ENCODE measurements around the gene ACVR1B.
A peak's percentile ranks its signal among the peaks of the same experiment; 100 is the strongest.

ACVR1B gene

DNA sequence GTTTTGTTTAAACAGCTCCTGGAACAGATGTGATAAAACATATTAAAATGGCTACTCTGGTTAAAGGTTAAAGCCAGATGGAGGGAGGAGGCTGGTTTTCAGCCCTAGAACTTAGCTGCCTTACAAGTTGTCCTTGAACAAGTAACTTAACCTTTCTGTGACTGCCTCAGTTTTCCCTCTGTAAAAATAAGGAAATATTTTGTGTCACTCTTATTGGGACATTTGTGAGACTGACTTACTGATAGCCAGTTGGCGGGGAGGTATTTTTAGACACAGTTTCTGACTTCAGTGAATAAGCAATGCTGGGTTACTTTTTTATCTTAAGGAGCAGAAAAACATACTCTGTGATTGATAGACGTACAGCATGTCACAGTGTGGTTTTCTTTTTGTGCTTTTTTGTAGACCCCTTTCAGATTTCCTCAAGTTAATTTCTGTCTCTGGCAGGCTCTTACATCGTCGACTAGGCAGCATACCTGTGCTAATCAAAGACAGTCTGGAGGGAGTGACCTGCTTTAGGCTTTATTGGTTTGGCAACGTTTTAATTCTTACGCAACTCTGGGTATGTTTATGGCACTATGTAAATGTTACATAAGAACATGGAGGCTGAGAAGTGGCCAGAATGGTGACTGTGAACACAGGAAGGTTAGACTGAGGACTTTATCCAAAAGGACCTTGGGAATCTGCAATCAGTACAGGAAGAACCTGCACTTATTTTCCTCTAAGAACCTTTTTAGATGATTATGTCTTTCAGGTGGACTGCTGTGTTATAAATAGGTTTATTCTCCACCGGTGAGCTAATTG, 3.3 kb downstream of the ACVR1B start:
- H2BK5ac ChIP-seq (ENCODE audit: low read depth, low read length, poor library complexity, severe bottlenecking), result no peak overlapping the region
- no peak overlapping the region for H2BK120ac ChIP-seq (ENCODE audit: low read depth, low read length)
- peak overlapping the region; percentile 98 for H3K9ac ChIP-seq (ENCODE audit: low read length)
- peaks cover 25% of the 10 kb centered on the region for H3K79me1 ChIP-seq (replicated peaks; ENCODE audit: low read length, poor library complexity, severe bottlenecking)
- no peak overlapping the region for H3K27ac ChIP-seq (ENCODE audit: low read length, poor library complexity, severe bottlenecking)
- no peak overlapping the region for H2AK5ac ChIP-seq (ENCODE audit: low read length, severe bottlenecking)
- no peak overlapping the region for H3K18ac ChIP-seq (ENCODE audit: low read depth in 1 of 2, low read length in 2 of 2)
- no peak overlapping the region for H4K91ac ChIP-seq (ENCODE audit: low read length)
- H3K36me3 ChIP-seq (ENCODE audit: control insufficient read depth in 1 of 2, insufficient read depth in 2 of 2, low read depth in 1 of 2, low read length in 2 of 2), result peaks cover 2 to 4% of the 10 kb centered on the region in 2 experiments
- peaks cover 9% of the 10 kb centered on the region for H3K4me1 ChIP-seq (ENCODE audit: control insufficient read depth, insufficient read depth, low read depth, low read length)
- no peak overlapping the region for H3K14ac ChIP-seq (ENCODE audit: low read length in 2 of 2)
- no peak overlapping the region for H2BK15ac ChIP-seq (ENCODE audit: low read depth, poor library complexity, severe bottlenecking)
- no peaks in the 10 kb centered on the region for H3K9me3 ChIP-seq (ENCODE audit: control insufficient read depth, low read length)
- H3K4me3 ChIP-seq (ENCODE audit: insufficient read depth in 1 of 2, low read depth in 1 of 2, low read length in 2 of 2), result peak overlapping the region in 1 of 2 experiments; percentile 91
- H3K27me3 ChIP-seq (ENCODE audit: control insufficient read depth in 1 of 2, insufficient read depth in 1 of 2, low read length in 2 of 2), result peaks cover 0 to 5% of the 10 kb centered on the region in 2 experiments
- WGBS, result 84% methylated on average over 7 of the region's 7 CpGs
- H4K8ac ChIP-seq (ENCODE audit: low read length), result no peak overlapping the region
- H2AFZ ChIP-seq (ENCODE audit: low read depth, low read length), result no peak overlapping the region
- no peak overlapping the region for H2BK12ac ChIP-seq (ENCODE audit: low read length in 2 of 2)
- DNase-seq, result no peak
- no peak overlapping the region for H3K4me2 ChIP-seq (ENCODE audit: low read length, poor library complexity, severe bottlenecking)
- no peak overlapping the region for H3K23ac ChIP-seq (ENCODE audit: low read length in 2 of 2)
- H3K4ac ChIP-seq (ENCODE audit: low read depth in 1 of 2, low read length in 2 of 2), result no peak overlapping the region

DNA sequence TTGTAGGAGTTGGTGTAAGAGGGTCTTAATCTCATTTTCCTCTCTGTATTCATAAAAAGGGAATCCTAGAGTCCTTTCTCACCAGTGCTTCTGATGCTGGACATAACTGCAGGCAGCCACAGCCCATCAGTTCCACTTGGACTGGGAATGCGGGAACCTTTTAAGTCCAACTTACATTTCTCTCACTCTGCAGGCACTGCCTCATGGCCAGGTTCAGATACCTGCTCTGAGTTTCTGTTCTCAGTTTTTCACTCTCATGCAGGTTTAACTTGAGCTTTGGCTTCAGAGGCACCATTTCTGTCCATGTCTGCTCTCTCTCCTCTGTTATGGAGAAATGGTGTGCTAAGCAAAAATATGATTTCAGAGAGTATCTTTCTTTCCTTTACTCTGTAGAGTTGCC, 4.2 kb downstream of the ACVR1B start:
- H2BK120ac ChIP-seq (ENCODE audit: low read depth, low read length), result no peak overlapping the region
- H3K9ac ChIP-seq (ENCODE audit: low read length), result no peak overlapping the region
- no peak overlapping the region for H3K14ac ChIP-seq (ENCODE audit: low read length in 2 of 2)
- peaks cover 9% of the 10 kb centered on the region for H3K4me1 ChIP-seq (ENCODE audit: control insufficient read depth, insufficient read depth, low read depth, low read length)
- DNase-seq, result no peak
- no peak overlapping the region for H2BK5ac ChIP-seq (ENCODE audit: low read depth, low read length, poor library complexity, severe bottlenecking)
- no peak overlapping the region for H4K8ac ChIP-seq (ENCODE audit: low read length)
- no peak overlapping the region for H2BK12ac ChIP-seq (ENCODE audit: low read length in 2 of 2)
- peaks cover 4 to 11% of the 10 kb centered on the region in 2 experiments for H3K36me3 ChIP-seq (ENCODE audit: control insufficient read depth in 1 of 2, insufficient read depth in 2 of 2, low read depth in 1 of 2, low read length in 2 of 2)
- no peaks in the 10 kb centered on the region for H3K27me3 ChIP-seq (ENCODE audit: control insufficient read depth in 1 of 2, insufficient read depth in 1 of 2, low read length in 2 of 2)
- no peak overlapping the region for H3K23ac ChIP-seq (ENCODE audit: low read length in 2 of 2)
- no peak overlapping the region for H3K4me2 ChIP-seq (ENCODE audit: low read length, poor library complexity, severe bottlenecking)
- H3K9me3 ChIP-seq (ENCODE audit: control insufficient read depth, low read length), result no peaks in the 10 kb centered on the region
- no peak overlapping the region for H3K4ac ChIP-seq (ENCODE audit: low read depth in 1 of 2, low read length in 2 of 2)
- H3K27ac ChIP-seq (ENCODE audit: low read length, poor library complexity, severe bottlenecking), result no peak overlapping the region
- H4K91ac ChIP-seq (ENCODE audit: low read length), result no peak overlapping the region
- WGBS, result 100% methylated on average over 1 of the region's 1 CpG
- no peak overlapping the region for H3K4me3 ChIP-seq (ENCODE audit: insufficient read depth in 1 of 2, low read depth in 1 of 2, low read length in 2 of 2)
- no peak overlapping the region for H2BK15ac ChIP-seq (ENCODE audit: low read depth, poor library complexity, severe bottlenecking)
- peaks cover 28% of the 10 kb centered on the region for H3K79me1 ChIP-seq (replicated peaks; ENCODE audit: low read length, poor library complexity, severe bottlenecking)
- H3K18ac ChIP-seq (ENCODE audit: low read depth in 1 of 2, low read length in 2 of 2), result no peak overlapping the region
- H2AK5ac ChIP-seq (ENCODE audit: low read length, severe bottlenecking), result no peak overlapping the region
- H2AFZ ChIP-seq (ENCODE audit: low read depth, low read length), result no peak overlapping the region

DNA sequence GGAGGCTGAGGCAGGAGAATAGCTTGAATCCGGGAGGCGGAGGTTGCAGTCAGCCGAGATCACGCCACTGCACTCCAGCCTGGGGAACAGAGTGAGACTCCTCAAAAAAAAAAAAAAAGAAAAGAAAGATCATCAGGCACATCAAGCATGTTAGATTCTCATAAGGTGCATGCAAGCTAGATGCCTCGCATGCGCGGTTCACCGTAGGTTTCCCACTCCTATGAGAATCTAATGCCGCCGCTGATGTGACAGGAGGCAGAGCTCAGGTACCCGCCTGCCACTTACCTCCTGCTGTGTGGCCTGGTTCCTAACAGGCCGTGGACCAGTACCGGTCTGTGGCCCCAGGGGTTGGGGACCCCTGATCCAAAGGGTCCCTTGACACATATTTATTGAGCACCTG, 7.0 kb downstream of the ACVR1B start:
- Histone ChIP-seq H3K18ac (ENCODE audit: low read depth in 1 of 2, low read length in 2 of 2) (no peak overlapping the region), H4K91ac (ENCODE audit: low read length) (no peak overlapping the region), H2BK12ac (ENCODE audit: low read length in 2 of 2) (no peak overlapping the region), H3K23ac (ENCODE audit: low read length in 2 of 2) (no peak overlapping the region), H4K8ac (ENCODE audit: low read length) (no peak overlapping the region), H2BK120ac (ENCODE audit: low read depth, low read length) (no peak overlapping the region), H3K4me1 (ENCODE audit: control insufficient read depth, insufficient read depth, low read depth, low read length) (no peaks in the 10 kb centered on the region), H3K4me3 (ENCODE audit: insufficient read depth in 1 of 2, low read depth in 1 of 2, low read length in 2 of 2) (no peak overlapping the region), H2AK5ac (ENCODE audit: low read length, severe bottlenecking) (no peak overlapping the region), H3K4ac (ENCODE audit: low read depth in 1 of 2, low read length in 2 of 2) (no peak overlapping the region), H3K9ac (ENCODE audit: low read length) (no peak overlapping the region), H3K27me3 (ENCODE audit: control insufficient read depth in 1 of 2, insufficient read depth in 1 of 2, low read length in 2 of 2) (no peaks in the 10 kb centered on the region), H3K27ac (ENCODE audit: low read length, poor library complexity, severe bottlenecking) (no peak overlapping the region), H3K4me2 (ENCODE audit: low read length, poor library complexity, severe bottlenecking) (no peak overlapping the region), H2BK5ac (ENCODE audit: low read depth, low read length, poor library complexity, severe bottlenecking) (no peak overlapping the region), H3K79me1 (replicated peaks; ENCODE audit: low read length, poor library complexity, severe bottlenecking) (peaks cover 26% of the 10 kb centered on the region), H3K9me3 (ENCODE audit: control insufficient read depth, low read length) (no peaks in the 10 kb centered on the region), H2AFZ (ENCODE audit: low read depth, low read length) (no peak overlapping the region), H3K36me3 (ENCODE audit: control insufficient read depth in 1 of 2, insufficient read depth in 2 of 2, low read depth in 1 of 2, low read length in 2 of 2) (peaks cover 4 to 27% of the 10 kb centered on the region in 2 experiments), H3K14ac (ENCODE audit: low read length in 2 of 2) (no peak overlapping the region), H2BK15ac (ENCODE audit: low read depth, poor library complexity, severe bottlenecking) (no peak overlapping the region)
- WGBS, result 97% methylated on average over 13 of the region's 13 CpGs
- DNase-seq, result no peak

GRCh38 chr12:51959211-51959610, 7.7 kb downstream of the ACVR1B start:
- H2AK5ac ChIP-seq (ENCODE audit: low read length, severe bottlenecking), result no peak overlapping the region
- H4K8ac ChIP-seq (ENCODE audit: low read length), result no peak overlapping the region
- 81% methylated on average over 3 of the region's 3 CpGs for WGBS
- H3K79me1 ChIP-seq (replicated peaks; ENCODE audit: low read length, poor library complexity, severe bottlenecking), result peaks cover 28% of the 10 kb centered on the region
- no peaks in the 10 kb centered on the region for H3K27me3 ChIP-seq (ENCODE audit: control insufficient read depth in 1 of 2, insufficient read depth in 1 of 2, low read length in 2 of 2)
- no peak overlapping the region for H3K4ac ChIP-seq (ENCODE audit: low read depth in 1 of 2, low read length in 2 of 2)
- H3K9ac ChIP-seq (ENCODE audit: low read length), result peak overlapping the region; percentile 46
- peak overlapping the region in 1 of 2 experiments; percentile 9 for H3K23ac ChIP-seq (ENCODE audit: low read length in 2 of 2)
- no peak overlapping the region for H2AFZ ChIP-seq (ENCODE audit: low read depth, low read length)
- no peak overlapping the region for H2BK120ac ChIP-seq (ENCODE audit: low read depth, low read length)
- H2BK5ac ChIP-seq (ENCODE audit: low read depth, low read length, poor library complexity, severe bottlenecking), result no peak overlapping the region
- peak overlapping the region in 1 of 2 experiments; percentile 61 for H3K4me3 ChIP-seq (ENCODE audit: insufficient read depth in 1 of 2, low read depth in 1 of 2, low read length in 2 of 2)
- no peaks in the 10 kb centered on the region for H3K9me3 ChIP-seq (ENCODE audit: control insufficient read depth, low read length)
- H3K4me2 ChIP-seq (ENCODE audit: low read length, poor library complexity, severe bottlenecking), result no peak overlapping the region
- H3K14ac ChIP-seq (ENCODE audit: low read length in 2 of 2), result no peak overlapping the region
- DNase-seq, result no peak
- H3K27ac ChIP-seq (ENCODE audit: low read length, poor library complexity, severe bottlenecking), result no peak overlapping the region
- H2BK12ac ChIP-seq (ENCODE audit: low read length in 2 of 2), result no peak overlapping the region
- no peak overlapping the region for H2BK15ac ChIP-seq (ENCODE audit: low read depth, poor library complexity, severe bottlenecking)
- H3K36me3 ChIP-seq (ENCODE audit: control insufficient read depth in 1 of 2, insufficient read depth in 2 of 2, low read depth in 1 of 2, low read length in 2 of 2), result peaks cover 4 to 33% of the 10 kb centered on the region in 2 experiments
- H3K4me1 ChIP-seq (ENCODE audit: control insufficient read depth, insufficient read depth, low read depth, low read length), result no peaks in the 10 kb centered on the region
- no peak overlapping the region for H4K91ac ChIP-seq (ENCODE audit: low read length)
- peak overlapping the region in 1 of 2 experiments; percentile 62 for H3K18ac ChIP-seq (ENCODE audit: low read depth in 1 of 2, low read length in 2 of 2)

All from mesenchymal stem cell (in vitro differentiated cells and primary cell).